ENCODE data around the gene RCAN2.

Gene RCAN2

DNA sequence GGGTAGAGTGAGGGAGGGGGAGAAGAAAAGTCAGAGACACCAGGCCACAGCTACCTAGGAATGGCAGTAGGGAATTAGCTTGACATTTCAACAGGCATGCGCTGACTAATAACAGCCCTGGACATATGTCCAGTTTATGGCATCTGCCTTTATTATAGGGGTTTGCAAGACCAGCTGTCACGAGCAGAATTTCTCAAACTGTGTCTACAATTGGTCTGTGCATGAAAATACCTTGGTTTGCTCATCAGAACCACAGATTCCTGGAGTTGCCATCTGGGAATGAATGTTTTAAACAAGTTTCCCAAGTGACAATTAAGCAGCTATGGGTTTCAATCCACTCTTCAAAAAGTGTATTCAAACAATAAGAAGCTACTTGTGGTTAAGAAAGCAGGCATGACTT lies 210.1 kb downstream of the RCAN2 start:
- H3K4me1 ChIP-seq (ENCODE audit: control insufficient read depth in 1 of 2, insufficient read depth in 2 of 2, low read length in 2 of 2) = no peaks in the 10 kb centered on the region
- no peaks in the 10 kb centered on the region for H3K9me3 ChIP-seq (ENCODE audit: control insufficient read depth in 1 of 2, low read length in 2 of 2)
- no peak overlapping the region for H3K4me3 ChIP-seq (ENCODE audit: low read depth in 1 of 2, low read length in 2 of 2)
- H3K27ac ChIP-seq (ENCODE audit: low read length) = no peak overlapping the region
- no peaks in the 10 kb centered on the region for H3K36me3 ChIP-seq (ENCODE audit: control insufficient read depth in 1 of 2, insufficient read depth in 2 of 2, low read length in 2 of 2)
- no peaks in the 10 kb centered on the region for H3K27me3 ChIP-seq (ENCODE audit: low read depth, low read length)

DNA sequence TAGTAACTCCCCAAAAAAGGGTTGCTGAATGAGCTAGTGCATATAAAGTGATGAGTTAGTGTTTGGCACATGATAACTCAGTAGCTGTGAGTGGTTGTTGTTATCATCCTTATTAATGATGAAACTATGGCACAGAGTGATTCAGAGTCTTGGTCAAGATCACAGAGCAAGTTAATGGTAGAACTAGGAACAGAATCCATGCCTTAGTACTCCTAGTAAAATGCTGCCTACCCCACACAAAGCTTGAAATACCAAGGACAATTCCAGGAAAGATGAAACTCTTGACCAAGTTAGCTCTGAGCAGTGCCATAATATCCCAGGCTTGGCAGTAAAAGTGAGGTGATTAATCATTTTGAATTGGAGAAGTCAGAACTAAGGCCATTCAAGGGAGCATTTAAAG lies 211.4 kb downstream of the RCAN2 start:
- Histone ChIP-seq H3K4me1 (ENCODE audit: control insufficient read depth in 1 of 2, insufficient read depth in 2 of 2, low read length in 2 of 2) (no peaks in the 10 kb centered on the region), H3K9me3 (ENCODE audit: control insufficient read depth in 1 of 2, low read length in 2 of 2) (no peaks in the 10 kb centered on the region), H3K36me3 (ENCODE audit: control insufficient read depth in 1 of 2, insufficient read depth in 2 of 2, low read length in 2 of 2) (no peaks in the 10 kb centered on the region)

DNA sequence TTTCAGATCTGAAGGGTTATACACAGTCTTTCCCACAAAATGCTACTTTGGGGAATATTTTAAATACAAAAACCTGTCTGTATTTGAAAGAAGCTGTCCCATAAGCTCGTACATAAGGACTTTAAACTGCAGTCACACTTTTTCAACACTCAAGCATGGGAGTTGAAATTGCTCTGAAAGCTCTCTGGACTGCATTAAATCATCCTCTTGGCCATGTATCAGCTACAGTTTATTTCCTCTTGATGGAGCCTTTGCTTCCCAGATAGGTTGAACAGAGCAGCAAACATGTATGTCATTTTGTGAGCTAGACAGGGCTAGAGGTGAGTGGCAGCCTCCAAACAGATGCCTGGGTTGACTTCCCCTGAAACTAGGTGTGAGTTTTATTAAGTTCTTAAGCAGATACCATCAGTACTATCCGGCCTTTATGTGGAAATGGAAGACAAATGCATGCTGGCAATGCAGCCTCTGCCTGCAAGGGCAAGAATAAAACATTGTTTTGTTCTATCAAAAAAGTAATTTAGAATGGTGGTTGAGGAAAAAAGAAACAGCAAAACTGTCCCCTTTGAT lies 214.6 kb downstream of the RCAN2 start:
- H3K36me3 ChIP-seq (ENCODE audit: control insufficient read depth in 1 of 2, insufficient read depth in 2 of 2, low read length in 2 of 2) = no peaks in the 10 kb centered on the region
- H3K4me1 ChIP-seq (ENCODE audit: control insufficient read depth in 1 of 2, insufficient read depth in 2 of 2, low read length in 2 of 2) = no peaks in the 10 kb centered on the region
- no peak overlapping the region for H3K4me3 ChIP-seq (ENCODE audit: low read depth in 1 of 2, low read length in 2 of 2)
- no peaks in the 10 kb centered on the region for H3K9me3 ChIP-seq (ENCODE audit: control insufficient read depth in 1 of 2, low read length in 2 of 2)
- no peaks in the 10 kb centered on the region for H3K27me3 ChIP-seq (ENCODE audit: low read depth, low read length)
- no peak overlapping the region for H3K27ac ChIP-seq (ENCODE audit: low read length)

More for the DNA sequence above, 211.4 kb downstream of the RCAN2 start:
- Histone ChIP-seq H3K4me3 (ENCODE audit: low read depth in 1 of 2, low read length in 2 of 2) (no peak overlapping the region), H3K27ac (ENCODE audit: low read length) (no peak overlapping the region), H3K27me3 (ENCODE audit: low read depth, low read length) (no peaks in the 10 kb centered on the region)

DNA sequence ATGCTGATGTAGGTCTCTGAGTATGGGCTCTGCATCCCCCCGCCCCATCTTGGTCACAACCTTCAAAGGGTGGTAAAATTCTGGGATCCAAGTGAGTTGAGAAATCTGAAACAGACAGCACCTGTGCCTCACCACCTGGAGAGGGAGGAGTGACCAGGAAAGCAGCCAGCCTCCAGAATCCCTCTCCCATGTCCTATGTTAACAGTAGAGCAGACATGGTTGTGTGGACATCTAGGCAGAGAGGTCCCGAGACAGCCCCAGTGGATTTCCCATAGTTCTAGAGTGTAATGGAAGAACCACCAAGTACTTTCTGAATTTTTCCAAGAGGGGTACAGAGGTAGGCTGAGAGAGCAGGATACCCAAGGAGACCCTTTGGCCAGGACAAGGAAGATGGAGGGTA lies 216.7 kb downstream of the RCAN2 start:
- Histone ChIP-seq H3K36me3 (ENCODE audit: control insufficient read depth in 1 of 2, insufficient read depth in 2 of 2, low read length in 2 of 2) (no peaks in the 10 kb centered on the region), H3K4me1 (ENCODE audit: control insufficient read depth in 1 of 2, insufficient read depth in 2 of 2, low read length in 2 of 2) (no peaks in the 10 kb centered on the region), H3K27me3 (ENCODE audit: low read depth, low read length) (no peaks in the 10 kb centered on the region), H3K27ac (ENCODE audit: low read length) (no peak overlapping the region), H3K9me3 (ENCODE audit: control insufficient read depth in 1 of 2, low read length in 2 of 2) (no peaks in the 10 kb centered on the region), H3K4me3 (ENCODE audit: low read depth in 1 of 2, low read length in 2 of 2) (no peak overlapping the region)

DNA sequence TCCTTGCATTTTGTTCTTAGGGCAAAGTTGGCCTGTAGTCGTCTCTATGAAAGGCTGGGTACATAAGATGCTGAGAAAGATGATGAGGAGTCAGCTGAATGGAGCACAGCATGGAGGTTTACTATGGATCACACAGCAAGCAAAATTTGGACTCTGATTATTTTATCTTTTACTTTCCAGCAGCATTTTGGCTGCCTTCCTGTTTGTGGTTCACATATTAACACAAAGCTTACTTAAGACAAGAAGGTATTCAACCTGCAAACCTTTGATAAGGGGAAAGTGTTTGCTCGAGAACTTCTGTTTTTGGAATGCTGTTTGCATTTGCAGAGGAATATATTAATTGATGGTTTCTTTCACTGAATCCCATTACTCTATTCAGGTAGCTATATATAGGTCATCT lies 217.3 kb downstream of the RCAN2 start:
- Histone ChIP-seq H3K36me3 (ENCODE audit: control insufficient read depth in 1 of 2, insufficient read depth in 2 of 2, low read length in 2 of 2) (no peaks in the 10 kb centered on the region), H3K27ac (ENCODE audit: low read length) (no peak overlapping the region), H3K4me3 (ENCODE audit: low read depth in 1 of 2, low read length in 2 of 2) (no peak overlapping the region), H3K4me1 (ENCODE audit: control insufficient read depth in 1 of 2, insufficient read depth in 2 of 2, low read length in 2 of 2) (no peaks in the 10 kb centered on the region), H3K9me3 (ENCODE audit: control insufficient read depth in 1 of 2, low read length in 2 of 2) (no peaks in the 10 kb centered on the region), H3K27me3 (ENCODE audit: low read depth, low read length) (no peaks in the 10 kb centered on the region)

DNA sequence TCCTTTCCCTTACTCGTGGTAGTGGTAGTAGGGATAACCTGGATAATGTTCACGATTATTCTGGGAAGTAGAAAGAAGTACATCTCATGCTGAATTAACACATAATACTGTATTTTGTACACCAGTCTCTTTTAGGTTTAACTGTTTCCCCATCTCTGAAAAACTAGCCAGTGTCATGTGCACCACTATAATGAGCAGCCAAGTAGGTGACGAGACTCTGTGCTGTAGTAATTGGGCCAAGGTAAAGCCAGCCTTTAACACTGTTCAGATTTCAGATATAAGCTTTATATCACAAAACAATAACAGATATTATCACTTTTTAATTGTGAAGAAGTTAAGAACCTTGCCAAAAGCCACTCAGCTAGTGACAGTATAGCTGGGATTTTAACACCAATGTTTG lies 219.5 kb downstream of the RCAN2 start:
- Histone ChIP-seq H3K4me3 (ENCODE audit: low read depth in 1 of 2, low read length in 2 of 2) (no peak overlapping the region), H3K9me3 (ENCODE audit: control insufficient read depth in 1 of 2, low read length in 2 of 2) (no peaks in the 10 kb centered on the region), H3K27me3 (ENCODE audit: low read depth, low read length) (no peaks in the 10 kb centered on the region), H3K36me3 (ENCODE audit: control insufficient read depth in 1 of 2, insufficient read depth in 2 of 2, low read length in 2 of 2) (no peaks in the 10 kb centered on the region), H3K27ac (ENCODE audit: low read length) (no peak overlapping the region), H3K4me1 (ENCODE audit: control insufficient read depth in 1 of 2, insufficient read depth in 2 of 2, low read length in 2 of 2) (no peaks in the 10 kb centered on the region)

DNA sequence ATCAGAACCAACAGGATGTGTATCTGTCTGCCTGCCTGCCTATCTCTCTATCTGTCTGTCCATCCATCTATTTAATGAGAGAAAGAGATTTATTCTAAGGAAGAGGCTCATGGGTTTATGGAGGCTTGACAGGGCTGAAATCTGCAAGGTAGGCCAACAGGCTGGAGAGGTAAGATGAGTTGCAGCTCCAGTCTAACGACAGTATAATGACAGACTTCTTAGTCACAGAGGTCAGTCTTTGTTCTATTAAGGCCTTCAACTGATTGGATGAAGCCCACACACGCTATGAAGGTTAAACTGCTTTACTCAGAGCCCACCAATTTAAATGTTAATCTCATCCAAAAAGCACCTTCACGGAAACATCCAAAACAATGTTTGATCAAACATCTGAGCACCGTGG lies 220.1 kb downstream of the RCAN2 start:
- H3K36me3 ChIP-seq (ENCODE audit: control insufficient read depth in 1 of 2, insufficient read depth in 2 of 2, low read length in 2 of 2) = no peaks in the 10 kb centered on the region
- no peaks in the 10 kb centered on the region for H3K4me1 ChIP-seq (ENCODE audit: control insufficient read depth in 1 of 2, insufficient read depth in 2 of 2, low read length in 2 of 2)
- H3K27ac ChIP-seq (ENCODE audit: low read length) = no peak overlapping the region
- H3K9me3 ChIP-seq (ENCODE audit: control insufficient read depth in 1 of 2, low read length in 2 of 2) = no peaks in the 10 kb centered on the region
- H3K4me3 ChIP-seq (ENCODE audit: low read depth in 1 of 2, low read length in 2 of 2) = no peak overlapping the region
- no peaks in the 10 kb centered on the region for H3K27me3 ChIP-seq (ENCODE audit: low read depth, low read length)

DNA sequence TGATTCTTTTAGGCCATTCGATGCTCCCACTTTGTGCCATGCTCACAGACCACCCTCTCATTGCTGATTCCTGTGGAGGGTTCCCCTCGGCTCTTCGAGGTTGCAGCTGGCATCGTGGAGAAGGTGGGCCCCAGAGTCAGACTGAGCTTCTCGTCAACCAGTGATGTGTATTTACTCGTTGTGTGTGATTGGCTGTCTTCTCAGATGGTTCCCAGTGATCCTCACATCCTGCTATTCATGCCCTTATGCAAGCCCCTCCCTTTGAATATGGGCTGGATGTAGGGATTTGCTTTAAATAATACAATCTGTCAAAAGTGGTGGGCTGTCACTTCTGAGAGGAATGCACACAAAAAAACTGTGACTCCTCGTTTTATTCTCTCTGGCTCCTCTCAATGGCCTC lies 220.9 kb downstream of the RCAN2 start:
- Histone ChIP-seq H3K27me3 (ENCODE audit: low read depth, low read length) (no peaks in the 10 kb centered on the region), H3K4me1 (ENCODE audit: control insufficient read depth in 1 of 2, insufficient read depth in 2 of 2, low read length in 2 of 2) (no peaks in the 10 kb centered on the region), H3K9me3 (ENCODE audit: control insufficient read depth in 1 of 2, low read length in 2 of 2) (no peaks in the 10 kb centered on the region), H3K36me3 (ENCODE audit: control insufficient read depth in 1 of 2, insufficient read depth in 2 of 2, low read length in 2 of 2) (no peaks in the 10 kb centered on the region), H3K27ac (ENCODE audit: low read length) (no peak overlapping the region), H3K4me3 (ENCODE audit: low read depth in 1 of 2, low read length in 2 of 2) (no peak overlapping the region)

DNA sequence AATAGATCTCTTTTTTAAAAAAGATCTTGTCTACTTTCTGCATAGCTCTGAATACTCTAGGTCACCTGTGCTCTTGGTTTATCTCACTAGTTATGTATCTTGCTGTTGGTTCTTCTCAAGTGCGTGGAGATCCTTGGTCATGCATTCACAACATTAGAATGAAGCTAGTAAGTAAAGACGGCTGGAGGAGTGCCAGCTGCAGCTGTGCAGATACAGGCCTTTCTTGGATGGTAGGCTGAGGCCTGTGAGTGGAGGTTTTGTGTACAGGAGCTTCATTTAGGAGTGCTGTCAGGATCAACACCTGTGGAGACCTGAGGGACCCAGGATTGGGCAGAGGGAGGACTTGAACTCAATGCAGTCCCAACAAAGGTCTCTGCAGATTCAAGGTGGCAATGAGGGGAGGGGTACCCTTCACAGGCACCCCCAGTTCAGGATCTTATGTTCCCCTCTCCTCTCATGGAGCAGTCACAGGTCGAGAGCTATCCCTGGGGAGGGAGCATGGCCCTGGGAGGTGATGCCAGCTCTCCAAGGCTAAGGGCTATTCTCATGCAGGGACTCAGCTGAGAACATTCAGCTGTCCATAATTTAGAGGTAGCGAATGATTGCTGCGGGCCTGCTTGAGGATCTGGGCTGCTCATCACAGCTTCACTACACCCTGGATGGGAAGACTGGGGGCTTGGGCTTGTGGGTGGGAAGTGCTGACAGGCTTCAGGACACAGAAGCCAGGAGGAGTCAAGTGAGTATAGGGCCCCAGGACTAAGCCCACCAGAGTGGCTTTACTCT lies 221.6 kb downstream of the RCAN2 start:
- Histone ChIP-seq H3K36me3 (ENCODE audit: control insufficient read depth in 1 of 2, insufficient read depth in 2 of 2, low read length in 2 of 2) (no peaks in the 10 kb centered on the region), H3K9me3 (ENCODE audit: control insufficient read depth in 1 of 2, low read length in 2 of 2) (no peaks in the 10 kb centered on the region), H3K27ac (ENCODE audit: low read length) (no peak overlapping the region), H3K27me3 (ENCODE audit: low read depth, low read length) (no peaks in the 10 kb centered on the region), H3K4me1 (ENCODE audit: control insufficient read depth in 1 of 2, insufficient read depth in 2 of 2, low read length in 2 of 2) (no peaks in the 10 kb centered on the region), H3K4me3 (ENCODE audit: low read depth in 1 of 2, low read length in 2 of 2) (no peak overlapping the region)

DNA sequence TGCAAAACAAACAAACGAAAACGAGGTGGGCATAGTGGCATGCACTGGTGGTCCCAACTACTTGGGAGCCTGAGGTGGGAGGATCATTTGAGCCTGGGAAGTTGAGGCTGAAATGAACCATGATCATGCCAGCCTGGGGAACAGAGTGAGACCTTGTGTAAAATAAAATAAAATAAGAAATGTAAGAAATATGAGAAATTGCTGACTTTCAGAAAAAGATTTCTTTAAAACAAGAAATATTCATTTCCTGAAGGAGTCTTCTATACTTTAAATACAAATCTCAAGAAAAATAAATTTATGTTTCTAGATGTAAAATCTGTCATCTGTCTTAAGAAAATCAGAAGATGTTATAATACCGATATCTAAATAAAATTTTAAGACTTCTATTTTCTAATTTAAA lies 223.7 kb downstream of the RCAN2 start:
- Histone ChIP-seq H3K4me3 (ENCODE audit: low read depth in 1 of 2, low read length in 2 of 2) (no peak overlapping the region), H3K27ac (ENCODE audit: low read length) (no peak overlapping the region), H3K9me3 (ENCODE audit: control insufficient read depth in 1 of 2, low read length in 2 of 2) (no peaks in the 10 kb centered on the region), H3K27me3 (ENCODE audit: low read depth, low read length) (no peaks in the 10 kb centered on the region), H3K4me1 (ENCODE audit: control insufficient read depth in 1 of 2, insufficient read depth in 2 of 2, low read length in 2 of 2) (peaks cover 0 to 7% of the 10 kb centered on the region in 2 donors), H3K36me3 (ENCODE audit: control insufficient read depth in 1 of 2, insufficient read depth in 2 of 2, low read length in 2 of 2) (no peaks in the 10 kb centered on the region)

DNA sequence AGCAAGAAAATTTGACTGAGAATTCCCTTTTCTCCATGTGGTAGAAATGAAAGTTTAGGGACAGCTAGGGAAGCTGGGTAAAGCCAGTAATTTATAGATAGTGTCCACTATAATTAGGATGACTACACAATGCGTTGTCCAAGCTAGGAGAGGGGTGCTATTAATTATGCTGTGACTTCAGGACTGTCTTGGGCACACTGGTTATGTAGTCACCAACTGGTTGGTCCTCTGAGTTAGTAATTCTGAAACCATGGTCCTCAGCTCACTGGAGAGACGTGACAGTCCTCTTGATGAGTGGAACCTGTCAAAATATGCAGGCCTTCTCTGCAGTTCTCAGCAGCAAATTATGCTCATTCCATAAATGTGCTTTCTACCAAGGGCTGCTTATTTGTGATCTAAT lies 225.9 kb downstream of the RCAN2 start:
- H3K27me3 ChIP-seq (ENCODE audit: low read depth, low read length) = no peaks in the 10 kb centered on the region
- no peaks in the 10 kb centered on the region for H3K36me3 ChIP-seq (ENCODE audit: control insufficient read depth in 1 of 2, insufficient read depth in 2 of 2, low read length in 2 of 2)
- peaks cover 0 to 7% of the 10 kb centered on the region in 2 donors for H3K4me1 ChIP-seq (ENCODE audit: control insufficient read depth in 1 of 2, insufficient read depth in 2 of 2, low read length in 2 of 2)
- H3K9me3 ChIP-seq (ENCODE audit: control insufficient read depth in 1 of 2, low read length in 2 of 2) = no peaks in the 10 kb centered on the region
- H3K4me3 ChIP-seq (ENCODE audit: low read depth in 1 of 2, low read length in 2 of 2) = no peak overlapping the region
- no peak overlapping the region for H3K27ac ChIP-seq (ENCODE audit: low read length)

DNA sequence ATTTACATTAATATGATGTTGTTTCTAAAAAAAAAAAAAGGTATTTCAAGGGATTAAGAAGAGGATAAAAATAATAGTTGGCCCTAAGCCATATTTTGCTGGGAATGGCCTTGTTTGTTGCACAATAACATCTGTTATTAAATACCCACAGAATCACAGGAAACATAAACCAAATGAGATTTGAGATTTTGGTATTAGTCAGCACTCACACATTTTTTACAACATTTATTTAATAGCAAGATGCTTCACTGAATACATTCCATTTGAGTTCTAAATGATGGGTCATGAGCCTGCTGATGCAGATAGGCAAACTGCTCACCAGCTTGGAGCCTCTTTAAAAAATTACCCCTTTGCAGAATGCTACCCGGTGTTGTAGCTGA lies 227.6 kb downstream of the RCAN2 start:
- no peak overlapping the region for H3K4me3 ChIP-seq (ENCODE audit: low read depth in 1 of 2, low read length in 2 of 2)
- no peaks in the 10 kb centered on the region for H3K9me3 ChIP-seq (ENCODE audit: control insufficient read depth in 1 of 2, low read length in 2 of 2)
- H3K27ac ChIP-seq (ENCODE audit: low read length) = no peak overlapping the region
- H3K27me3 ChIP-seq (ENCODE audit: low read depth, low read length) = no peaks in the 10 kb centered on the region
- H3K4me1 ChIP-seq (ENCODE audit: control insufficient read depth in 1 of 2, insufficient read depth in 2 of 2, low read length in 2 of 2) = peaks cover 0 to 7% of the 10 kb centered on the region in 2 donors
- H3K36me3 ChIP-seq (ENCODE audit: control insufficient read depth in 1 of 2, insufficient read depth in 2 of 2, low read length in 2 of 2) = no peaks in the 10 kb centered on the region

Measured in muscle layer of duodenum (tissue), 2 donors.